Tibial nerve (tissue), 3 donors: ENCODE measurements around the gene SHB.

Experiments used
- POLR2A ChIP-seq, 2 donors: fragments of 450-650 bp; IDR thresholded peaks; one replicate each; pipeline ENCODE4 v1.6.1; 2017; ENCODE audit warnings: antibody characterized with exemption in 2 of 2, mild to moderate bottlenecking in 2 of 2, moderate library complexity in 2 of 2
- TF ChIP-seq, protein P1 (sequence below), 5 experiments: fragments of 200-600 bp in 3 of 5; fragments of 450-650 bp in 2 of 5; sonication (generic) in 3 of 5; IDR thresholded peaks; one replicate each; pipeline ENCODE4 v1.5.1; 2016 to 2019; ENCODE audit warnings: antibody characterized with exemption in 5 of 5, mild to moderate bottlenecking in 3 of 5, moderate library complexity in 2 of 5

DNA sequence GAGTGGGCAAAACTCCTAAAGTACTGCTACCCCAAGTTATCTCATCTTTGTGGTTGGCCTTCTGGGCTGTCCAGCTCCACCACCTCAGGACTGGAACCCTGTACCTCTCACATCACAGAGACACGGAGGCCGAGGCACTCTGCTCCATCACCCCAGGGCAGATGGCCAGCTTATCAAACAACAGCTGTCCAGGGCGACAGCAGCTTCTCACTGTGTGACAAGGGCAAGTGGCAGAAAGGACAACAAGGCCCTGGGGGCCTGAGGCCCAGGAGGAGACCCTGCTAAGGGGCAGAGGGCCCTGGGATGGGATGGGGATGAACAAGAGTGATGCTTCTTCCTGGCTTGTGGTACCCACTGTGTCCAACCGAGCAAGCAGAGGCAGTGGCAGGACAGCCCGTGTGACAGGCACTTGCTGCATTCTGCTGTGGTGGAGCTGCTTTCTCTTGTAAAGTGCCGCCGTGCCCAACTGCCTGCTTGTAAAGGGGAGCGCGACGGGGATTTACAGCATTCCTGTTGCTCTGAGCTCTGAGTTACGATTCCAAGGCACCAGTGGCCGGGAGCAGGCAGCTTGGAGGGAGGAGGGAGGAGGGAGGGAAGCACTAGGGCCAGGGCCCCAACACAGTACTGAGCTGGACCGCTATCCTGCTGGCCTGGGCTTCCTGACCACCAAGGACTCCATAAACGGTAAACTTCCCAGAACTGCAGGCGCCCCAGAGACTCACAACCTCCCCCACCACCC is 71.2 kb downstream of the SHB start:
- TF ChIP-seq, protein P1, sequence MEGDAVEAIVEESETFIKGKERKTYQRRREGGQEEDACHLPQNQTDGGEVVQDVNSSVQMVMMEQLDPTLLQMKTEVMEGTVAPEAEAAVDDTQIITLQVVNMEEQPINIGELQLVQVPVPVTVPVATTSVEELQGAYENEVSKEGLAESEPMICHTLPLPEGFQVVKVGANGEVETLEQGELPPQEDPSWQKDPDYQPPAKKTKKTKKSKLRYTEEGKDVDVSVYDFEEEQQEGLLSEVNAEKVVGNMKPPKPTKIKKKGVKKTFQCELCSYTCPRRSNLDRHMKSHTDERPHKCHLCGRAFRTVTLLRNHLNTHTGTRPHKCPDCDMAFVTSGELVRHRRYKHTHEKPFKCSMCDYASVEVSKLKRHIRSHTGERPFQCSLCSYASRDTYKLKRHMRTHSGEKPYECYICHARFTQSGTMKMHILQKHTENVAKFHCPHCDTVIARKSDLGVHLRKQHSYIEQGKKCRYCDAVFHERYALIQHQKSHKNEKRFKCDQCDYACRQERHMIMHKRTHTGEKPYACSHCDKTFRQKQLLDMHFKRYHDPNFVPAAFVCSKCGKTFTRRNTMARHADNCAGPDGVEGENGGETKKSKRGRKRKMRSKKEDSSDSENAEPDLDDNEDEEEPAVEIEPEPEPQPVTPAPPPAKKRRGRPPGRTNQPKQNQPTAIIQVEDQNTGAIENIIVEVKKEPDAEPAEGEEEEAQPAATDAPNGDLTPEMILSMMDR (IDR thresholded peaks at IDR 0.05): no peak
- no peak for TF ChIP-seq POLR2A (IDR thresholded peaks at IDR 0.05)
